ENCODE data around the gene SOX8. TPM values are rescaled to one million over a fixed set of nuclear protein-coding genes. Genes with fewer than 3 reads are reported as not detected.

Gene SOX8
- total RNA-seq, 1 experiment from 2014 or later = 1.2 TPM

GRCh38 chr16:939311-939710 lies 42.3 kb upstream of the SOX8 start:
- TF ChIP-seq, protein P1, sequence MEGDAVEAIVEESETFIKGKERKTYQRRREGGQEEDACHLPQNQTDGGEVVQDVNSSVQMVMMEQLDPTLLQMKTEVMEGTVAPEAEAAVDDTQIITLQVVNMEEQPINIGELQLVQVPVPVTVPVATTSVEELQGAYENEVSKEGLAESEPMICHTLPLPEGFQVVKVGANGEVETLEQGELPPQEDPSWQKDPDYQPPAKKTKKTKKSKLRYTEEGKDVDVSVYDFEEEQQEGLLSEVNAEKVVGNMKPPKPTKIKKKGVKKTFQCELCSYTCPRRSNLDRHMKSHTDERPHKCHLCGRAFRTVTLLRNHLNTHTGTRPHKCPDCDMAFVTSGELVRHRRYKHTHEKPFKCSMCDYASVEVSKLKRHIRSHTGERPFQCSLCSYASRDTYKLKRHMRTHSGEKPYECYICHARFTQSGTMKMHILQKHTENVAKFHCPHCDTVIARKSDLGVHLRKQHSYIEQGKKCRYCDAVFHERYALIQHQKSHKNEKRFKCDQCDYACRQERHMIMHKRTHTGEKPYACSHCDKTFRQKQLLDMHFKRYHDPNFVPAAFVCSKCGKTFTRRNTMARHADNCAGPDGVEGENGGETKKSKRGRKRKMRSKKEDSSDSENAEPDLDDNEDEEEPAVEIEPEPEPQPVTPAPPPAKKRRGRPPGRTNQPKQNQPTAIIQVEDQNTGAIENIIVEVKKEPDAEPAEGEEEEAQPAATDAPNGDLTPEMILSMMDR (IDR thresholded peaks at IDR 0.05; ENCODE audit: insufficient read depth in 1 of 2, low read depth in 1 of 2, low read length in 1 of 2, severe bottlenecking in 1 of 2, unreplicated experiment in 1 of 2) = no peak
- no peak overlapping the region for H3K4me3 Mint-ChIP-seq (ENCODE audit: unreplicated experiment)
- Histone ChIP-seq H3K4me3 (ENCODE audit: low read depth, low read length) (no peak overlapping the region), H3K4me1 (no peaks in the 10 kb centered on the region), H3K9me3 (no peaks in the 10 kb centered on the region), H3K27me3 (replicated peaks; ENCODE audit: control insufficient read depth, insufficient read depth, low read length) (no peaks in the 10 kb centered on the region), H3K36me3 (ENCODE audit: control insufficient read depth, insufficient read depth, low read length) (no peaks in the 10 kb centered on the region)
- BruUV-seq (replicated peaks) = no TSS peak
- ChIA-PET CTCF (no interaction called here), POLR2A (no interaction called here)
- H3K27me3 Mint-ChIP-seq (ENCODE audit: insufficient read depth, unreplicated experiment) = no peaks in the 10 kb centered on the region
- H3K27ac Mint-ChIP-seq (ENCODE audit: unreplicated experiment) = no peak overlapping the region
- no peak for DNase-seq
- peaks cover 11% of the 10 kb centered on the region for H3K9me3 Mint-ChIP-seq (ENCODE audit: unreplicated experiment)
- no peaks in the 10 kb centered on the region for H3K36me3 Mint-ChIP-seq (ENCODE audit: insufficient read depth, unreplicated experiment)
- intact Hi-C loops (cut with micrococcal nuclease; ENCODE audit: unreplicated experiment) = no loop called here
- no peaks in the 10 kb centered on the region for H3K4me1 Mint-ChIP-seq (ENCODE audit: low read depth, unreplicated experiment)

GRCh38 chr16:939941-940340 lies 41.6 kb upstream of the SOX8 start:
- Histone ChIP-seq H3K27me3 (replicated peaks; ENCODE audit: control insufficient read depth, insufficient read depth, low read length) (no peaks in the 10 kb centered on the region), H3K4me3 (ENCODE audit: low read depth, low read length) (no peak overlapping the region), H3K9me3 (no peaks in the 10 kb centered on the region), H3K4me1 (no peaks in the 10 kb centered on the region), H3K36me3 (ENCODE audit: control insufficient read depth, insufficient read depth, low read length) (no peaks in the 10 kb centered on the region)
- H3K27ac Mint-ChIP-seq (ENCODE audit: unreplicated experiment) = no peak overlapping the region
- no peaks in the 10 kb centered on the region for H3K27me3 Mint-ChIP-seq (ENCODE audit: insufficient read depth, unreplicated experiment)
- H3K36me3 Mint-ChIP-seq (ENCODE audit: insufficient read depth, unreplicated experiment) = no peaks in the 10 kb centered on the region
- H3K4me1 Mint-ChIP-seq (ENCODE audit: low read depth, unreplicated experiment) = no peaks in the 10 kb centered on the region
- H3K4me3 Mint-ChIP-seq (ENCODE audit: unreplicated experiment) = no peak overlapping the region
- TF ChIP-seq, protein P1 (IDR thresholded peaks at IDR 0.05; ENCODE audit: insufficient read depth in 1 of 2, low read depth in 1 of 2, low read length in 1 of 2, severe bottlenecking in 1 of 2, unreplicated experiment in 1 of 2) = no peak
- no peak for DNase-seq
- intact Hi-C loops (cut with micrococcal nuclease; ENCODE audit: unreplicated experiment) = no loop called here
- peaks cover 11% of the 10 kb centered on the region for H3K9me3 Mint-ChIP-seq (ENCODE audit: unreplicated experiment)
- POLR2A ChIA-PET = no interaction called here
- no TSS peak for BruUV-seq (replicated peaks)
- CTCF ChIA-PET = no interaction called here

DNA sequence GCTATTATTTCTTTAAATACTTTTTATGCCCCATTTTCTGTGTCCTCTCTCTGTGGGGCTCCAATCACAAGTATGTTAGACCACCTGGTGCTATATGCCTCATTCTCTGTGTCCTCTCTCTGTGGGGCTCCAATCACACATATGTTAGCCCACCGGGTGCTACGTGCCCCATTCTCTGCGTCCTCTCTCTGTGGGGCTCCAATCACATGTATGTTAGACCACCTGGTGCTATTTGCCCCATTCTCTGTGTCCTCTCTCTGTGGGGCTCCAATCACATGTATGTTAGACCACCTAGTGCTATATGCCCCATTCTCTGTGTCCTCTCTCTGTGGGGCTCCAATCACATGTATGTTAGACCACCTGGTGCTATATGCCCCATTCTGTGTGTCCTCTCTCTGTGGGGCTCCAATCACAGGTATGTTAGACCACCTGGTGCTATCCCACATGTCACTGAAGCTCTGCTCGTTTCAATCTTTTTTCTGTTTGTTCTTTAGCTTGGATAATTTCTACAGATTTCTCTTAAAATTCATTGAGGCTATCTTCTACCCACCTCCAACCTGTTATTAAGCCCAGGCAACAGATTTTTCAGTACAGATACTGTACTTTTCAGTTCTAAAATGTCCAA lies 39.0 kb upstream of the SOX8 start:
- Mint-ChIP-seq H3K36me3 (ENCODE audit: insufficient read depth, unreplicated experiment) (no peaks in the 10 kb centered on the region), H3K4me1 (ENCODE audit: low read depth, unreplicated experiment) (no peaks in the 10 kb centered on the region), H3K9me3 (ENCODE audit: unreplicated experiment) (peaks cover 11% of the 10 kb centered on the region), H3K4me3 (ENCODE audit: unreplicated experiment) (no peak overlapping the region), H3K27me3 (ENCODE audit: insufficient read depth, unreplicated experiment) (no peaks in the 10 kb centered on the region), H3K27ac (ENCODE audit: unreplicated experiment) (no peak overlapping the region)
- H3K36me3 ChIP-seq (ENCODE audit: control insufficient read depth, insufficient read depth, low read length) = no peaks in the 10 kb centered on the region
- ChIA-PET CTCF (no interaction called here), POLR2A (no interaction called here)
- BruUV-seq (replicated peaks) = no TSS peak
- TF ChIP-seq, protein P1 (IDR thresholded peaks at IDR 0.05; ENCODE audit: insufficient read depth in 1 of 2, low read depth in 1 of 2, low read length in 1 of 2, severe bottlenecking in 1 of 2, unreplicated experiment in 1 of 2) = no peak
- H3K27me3 ChIP-seq (replicated peaks; ENCODE audit: control insufficient read depth, insufficient read depth, low read length) = no peaks in the 10 kb centered on the region
- no peak for DNase-seq
- H3K9me3 ChIP-seq = no peaks in the 10 kb centered on the region
- no peaks in the 10 kb centered on the region for H3K4me1 ChIP-seq
- intact Hi-C loops (cut with micrococcal nuclease; ENCODE audit: unreplicated experiment) = no loop called here
- H3K4me3 ChIP-seq (ENCODE audit: low read depth, low read length) = no peak overlapping the region

All from Caco-2 (cell line).